Germinal center (tissue), 1 donor: ENCODE results near the gene KSR2.

Experiments used
- DNase-seq: peaks from one replicate; pipeline ENCODE4 v3.0.0; 2012; ENCODE audit warnings: mixed read lengths, low spot score

Gene KSR2

GRCh38 chr12:117528538-117528937, 440.3 kb downstream of the KSR2 start:
- no peak for DNase-seq

GRCh38 chr12:117527479-117527855, 441.3 kb downstream of the KSR2 start:
- DNase-seq, result no peak

- no peak for DNase-seq
Observed at GRCh38 chr12:117526757-117527478, 441.9 kb downstream of the KSR2 start.

GRCh38 chr12:117525766-117526165, 443.0 kb downstream of the KSR2 start:
- DNase-seq, result no peak

GRCh38 chr12:117524806-117525205, 444.0 kb downstream of the KSR2 start:
- no peak for DNase-seq

GRCh38 chr12:117523971-117524370, 444.8 kb downstream of the KSR2 start:
- no peak for DNase-seq

- DNase-seq, result no peak
Observed at GRCh38 chr12:117522559-117522958, 446.2 kb downstream of the KSR2 start.

GRCh38 chr12:117521867-117522266, 446.9 kb downstream of the KSR2 start:
- DNase-seq, result no peak

- DNase-seq, result no peak
Observed at GRCh38 chr12:117521346-117521745, 447.4 kb downstream of the KSR2 start.

GRCh38 chr12:117518594-117519270, 450.1 kb downstream of the KSR2 start:
- DNase-seq, result no peak

GRCh38 chr12:117517219-117517739, 451.5 kb downstream of the KSR2 start:
- no peak for DNase-seq

- DNase-seq, result no peak
Observed at GRCh38 chr12:117516034-117516433, 452.8 kb downstream of the KSR2 start.

- DNase-seq, result no peak
Observed at GRCh38 chr12:117514016-117514415, 454.8 kb downstream of the KSR2 start.

GRCh38 chr12:117513353-117513752, 455.4 kb downstream of the KSR2 start:
- DNase-seq, result no peak

- no peak for DNase-seq
Observed at GRCh38 chr12:117508468-117508867, 460.3 kb downstream of the KSR2 start.

GRCh38 chr12:117507548-117507947, 461.2 kb downstream of the KSR2 start:
- no peak for DNase-seq

GRCh38 chr12:117506333-117506732, 462.5 kb downstream of the KSR2 start:
- no peak for DNase-seq

- DNase-seq, result no peak
Observed at GRCh38 chr12:117502633-117503032, 466.2 kb downstream of the KSR2 start.

GRCh38 chr12:117502233-117502632, 466.6 kb downstream of the KSR2 start:
- DNase-seq, result no peak

GRCh38 chr12:117501076-117501869, 467.5 kb downstream of the KSR2 start:
- DNase-seq, result no peak

- no peak for DNase-seq
Observed at GRCh38 chr12:117499759-117500485, 468.9 kb downstream of the KSR2 start.

GRCh38 chr12:117498880-117499279, 469.9 kb downstream of the KSR2 start:
- no peak for DNase-seq
